ENCODE measurements around the gene ANO4.
"Not testable (repeated sequence)": the region's sequence is repeated elsewhere in the genome, so short reads cannot be mapped to it uniquely, and the experiment has no call there.

Gene ANO4

DNA sequence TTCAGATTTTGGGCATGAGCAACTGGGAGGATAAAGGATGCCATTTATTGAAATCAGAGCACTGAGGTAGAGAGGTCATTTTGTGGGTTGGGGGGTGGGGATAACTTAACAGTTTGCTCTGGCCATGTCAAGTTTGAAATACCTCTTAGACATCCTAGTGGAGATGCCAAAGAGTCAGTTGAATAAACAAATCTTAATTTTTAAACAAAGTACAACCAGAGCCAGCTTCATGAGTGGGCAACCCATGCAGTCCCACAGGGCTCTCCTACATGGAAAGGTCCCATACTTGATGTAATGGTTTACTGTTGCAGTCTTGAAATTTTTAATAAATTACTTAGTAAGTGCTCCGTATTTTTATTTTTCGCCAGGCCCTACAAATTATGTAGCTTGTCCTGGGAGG is 81.2 kb downstream of the ANO4 start:
- no peak for DNase-seq

DNA sequence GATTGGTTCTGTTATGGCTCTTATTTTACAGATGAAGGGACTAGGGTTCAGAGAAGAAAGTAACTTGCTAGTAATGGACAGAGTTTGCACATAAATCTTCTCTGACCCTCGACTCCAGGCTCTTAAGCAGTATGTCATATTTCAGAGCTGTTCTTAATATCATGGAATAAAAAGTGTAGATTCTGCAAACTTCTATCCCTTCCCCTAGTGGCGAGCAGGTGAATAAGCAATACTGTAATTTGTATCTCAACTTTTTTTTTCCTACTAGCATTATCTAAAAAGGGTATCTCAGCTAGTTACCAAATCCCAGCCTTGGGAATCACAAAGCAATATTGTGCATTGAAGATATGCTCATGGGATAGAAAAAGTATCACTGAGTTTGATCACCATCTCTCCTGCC is 83.2 kb downstream of the ANO4 start:
- no peak for DNase-seq

DNA sequence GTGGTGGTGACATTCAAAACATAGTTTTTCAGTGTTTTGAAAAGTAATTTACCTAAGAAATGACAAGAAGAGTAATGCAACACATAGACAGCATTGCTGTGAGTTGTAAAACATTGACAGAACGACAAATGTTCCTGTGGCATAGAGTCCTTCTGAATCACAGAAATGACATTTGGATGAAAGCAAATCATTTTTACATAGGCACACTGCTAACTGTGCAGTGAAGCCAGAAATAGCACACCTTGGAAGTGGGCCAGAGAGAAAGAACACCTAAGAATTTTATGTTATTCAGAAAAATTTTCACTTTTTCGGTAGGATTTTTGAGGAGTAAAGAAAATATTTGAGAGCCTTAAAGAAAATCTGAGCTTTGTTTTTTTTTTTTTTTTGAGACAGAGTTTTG is 100.6 kb downstream of the ANO4 start:
- DNase-seq, result no peak

DNA sequence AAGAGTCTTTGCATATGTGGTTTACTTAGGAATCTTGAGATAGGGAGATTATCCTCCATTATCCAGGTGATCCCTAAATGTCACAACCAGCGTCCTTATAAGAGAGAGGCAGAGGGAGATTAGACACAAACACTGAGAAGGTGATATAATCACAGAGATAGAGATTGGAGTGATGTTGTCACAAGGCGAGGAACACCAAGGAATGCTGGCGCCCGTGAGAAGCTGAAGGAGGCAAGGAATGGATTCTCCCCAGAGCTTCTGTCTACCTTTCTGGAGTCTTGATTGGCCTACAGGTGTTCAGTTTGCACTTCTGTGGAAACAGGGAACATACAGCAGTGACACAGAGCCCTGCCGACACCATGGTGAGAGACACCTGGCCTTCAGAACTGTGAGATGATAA is 101.6 kb downstream of the ANO4 start:
- DNase-seq, result no peak

GRCh38 chr12:100897240-100897639 is 102.7 kb downstream of the ANO4 start:
- peak; percentile 23 for DNase-seq

GRCh38 chr12:100899301-100899700 is 104.7 kb downstream of the ANO4 start:
- DNase-seq, result no peak

DNA sequence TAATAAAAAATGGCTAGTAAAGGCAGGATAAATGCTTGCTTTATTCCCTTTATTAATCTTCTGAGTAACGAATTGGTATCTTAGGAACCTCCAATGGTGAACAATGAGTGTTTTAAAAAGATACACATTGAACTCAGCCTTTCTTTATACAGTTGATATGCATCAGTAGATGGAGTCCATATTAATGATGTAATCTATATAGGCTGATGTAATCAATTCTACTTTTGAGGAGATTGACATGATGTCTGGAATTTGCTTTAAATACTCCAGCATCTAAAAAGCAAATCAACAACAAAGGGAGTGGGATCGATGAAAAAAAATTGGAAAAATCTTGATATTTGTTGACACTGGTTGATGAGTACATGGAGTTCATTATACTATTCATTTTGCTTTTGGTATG is 106.2 kb downstream of the ANO4 start:
- DNase-seq, result no peak

- DNase-seq, result no peak
Observed at GRCh38 chr12:100901266-100901665, 106.7 kb downstream of the ANO4 start.

DNA sequence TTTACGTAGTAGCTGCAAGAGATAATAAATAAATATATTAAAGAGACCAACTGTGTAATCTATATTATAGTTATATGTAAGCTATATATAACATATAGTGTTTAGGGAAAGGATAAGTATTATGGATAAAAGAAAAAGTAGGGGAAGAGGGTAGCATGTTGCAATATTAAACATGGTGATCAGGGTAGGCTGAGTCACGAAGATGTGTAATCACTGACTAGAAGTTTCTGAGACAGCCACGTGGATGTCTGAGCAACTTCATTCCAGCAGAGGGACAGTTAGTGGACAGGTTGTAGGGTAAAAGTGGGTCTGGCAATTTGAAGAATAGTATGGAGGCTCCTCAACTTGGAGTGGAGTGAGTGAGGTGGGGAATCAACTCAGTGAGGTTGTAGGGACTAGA is 109.7 kb downstream of the ANO4 start:
- DNase-seq, result no peak

- peak; percentile 4 for DNase-seq
Observed at GRCh38 chr12:100908501-100908900, 113.9 kb downstream of the ANO4 start.

DNA sequence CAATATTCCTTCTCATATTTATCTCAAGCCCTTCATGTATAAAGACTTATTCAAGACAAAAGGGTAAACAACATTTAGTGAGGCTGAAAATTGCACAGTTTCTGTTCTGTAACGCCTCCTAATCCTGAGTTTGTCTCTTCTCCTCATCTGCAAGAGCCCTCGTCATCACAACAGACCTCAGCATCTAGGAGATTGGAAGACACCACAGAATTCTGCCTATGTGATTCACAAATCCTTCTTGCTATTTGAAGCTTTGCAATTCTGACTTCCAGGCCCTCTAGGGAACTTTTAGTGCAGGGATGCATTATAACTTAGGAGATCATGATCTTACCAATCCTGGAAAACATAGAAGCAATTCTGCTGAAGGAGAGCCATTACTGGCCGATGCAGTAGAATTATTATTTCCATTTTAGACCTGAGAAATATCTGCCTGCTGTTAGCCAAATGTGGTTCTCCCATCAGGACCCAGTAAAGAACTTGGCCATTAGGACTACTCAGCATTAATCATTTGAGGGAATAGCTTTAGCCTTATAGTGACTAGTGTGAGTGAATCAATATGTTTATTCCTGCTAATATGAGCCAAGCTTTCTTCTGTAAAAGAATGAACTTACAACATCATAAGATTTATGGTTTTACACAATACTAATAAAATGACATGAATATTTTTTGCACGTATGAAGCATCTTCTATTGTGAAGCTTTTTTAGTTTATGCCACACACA is 119.5 kb downstream of the ANO4 start:
- DNase-seq, result no peak

- no peak for DNase-seq
Observed at GRCh38 chr12:100919116-100919515, 124.5 kb downstream of the ANO4 start.

- no peak for DNase-seq
Observed at GRCh38 chr12:100920493-100920892, 125.9 kb downstream of the ANO4 start.

DNA sequence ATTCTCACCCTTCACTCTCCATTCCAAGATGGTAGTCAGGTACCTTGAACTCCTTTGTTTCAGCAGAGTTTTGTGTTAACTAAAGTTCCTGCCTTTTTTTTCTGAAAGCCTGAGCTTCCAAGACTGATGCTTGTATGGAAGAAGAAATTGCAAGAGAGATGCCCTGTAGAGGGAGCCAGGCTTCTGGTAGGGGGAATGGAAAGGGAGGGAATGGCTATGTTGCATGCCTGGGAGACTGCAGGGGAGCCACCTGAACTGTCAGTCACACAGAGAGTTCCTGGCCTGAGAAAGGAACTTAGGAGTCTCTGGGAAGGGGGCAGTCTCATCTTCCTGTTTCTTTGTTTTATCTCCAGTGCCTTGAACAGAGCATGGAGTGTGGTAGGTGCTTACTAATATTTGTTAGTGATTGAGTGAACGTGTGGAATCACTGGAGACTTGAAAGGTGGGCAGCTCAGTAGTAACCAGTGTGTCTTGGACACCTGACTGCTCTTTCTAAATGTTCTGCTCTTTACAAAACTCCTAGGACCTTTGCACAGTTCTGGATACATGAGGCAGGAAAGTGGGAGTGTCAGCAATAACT is 132.2 kb downstream of the ANO4 start:
- no peak for DNase-seq

DNA sequence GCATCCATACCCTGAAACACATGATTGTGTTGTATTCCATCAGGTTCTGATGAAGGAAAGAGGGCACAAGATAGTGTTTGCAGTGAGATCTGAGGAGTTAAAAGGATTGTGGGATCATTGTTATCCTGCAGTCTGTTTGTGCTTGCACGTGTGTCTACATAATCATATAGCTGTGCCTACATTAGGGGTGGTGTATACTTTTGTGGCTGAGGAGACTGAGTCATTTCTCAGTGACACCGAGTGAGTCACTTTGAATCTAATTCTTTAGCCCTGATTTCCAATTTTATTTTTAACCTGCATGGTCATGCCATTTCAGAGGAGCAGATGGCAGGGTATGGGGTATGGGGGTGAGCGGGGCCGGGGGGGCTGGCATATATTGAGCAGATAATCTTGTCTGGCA is 133.2 kb downstream of the ANO4 start:
- DNase-seq, result no peak

- no peak for DNase-seq
Observed at GRCh38 chr12:100932571-100932970, 138.0 kb downstream of the ANO4 start.

DNA sequence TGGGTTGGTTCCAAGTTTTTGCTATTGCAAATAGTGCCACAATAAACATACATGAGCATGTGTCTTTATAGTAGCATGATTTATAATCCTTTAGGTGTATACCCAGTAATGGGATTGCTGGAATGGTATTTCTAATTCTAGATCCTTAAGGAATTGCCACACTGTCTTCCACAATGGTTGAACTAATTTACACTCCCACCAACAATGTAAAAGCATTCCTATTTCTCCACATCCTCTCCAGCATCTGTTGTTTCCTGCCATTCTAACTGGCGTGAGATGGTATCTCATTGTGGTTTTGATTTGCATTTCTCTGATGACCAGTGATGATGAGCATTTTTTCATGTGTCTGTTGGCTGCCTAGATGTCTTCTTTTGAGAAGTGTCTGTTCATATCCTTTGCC is 139.0 kb downstream of the ANO4 start:
- not testable (repeated sequence) for DNase-seq

GRCh38 chr12:100935929-100936328 is 141.4 kb downstream of the ANO4 start:
- DNase-seq, result no peak

DNA sequence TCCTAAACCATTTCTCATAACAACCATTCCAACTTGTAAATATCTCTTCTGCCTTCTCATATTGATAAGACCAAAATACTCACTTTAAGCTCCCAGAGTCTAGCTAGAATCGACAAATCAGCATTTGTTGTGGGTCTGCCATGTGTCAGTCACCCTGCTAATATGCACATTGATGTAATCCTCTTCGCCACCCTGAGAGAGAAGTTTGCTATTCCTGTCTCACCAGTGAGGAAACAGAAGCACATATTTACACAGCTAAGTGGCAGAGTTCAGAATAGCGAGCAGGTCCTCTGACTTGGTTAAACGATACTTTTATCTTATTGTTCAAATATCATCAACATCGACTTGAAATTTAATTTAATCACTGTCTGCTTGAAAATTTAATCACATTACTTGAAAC is 142.1 kb downstream of the ANO4 start:
- DNase-seq, result no peak

GRCh38 chr12:100940503-100940902 is 145.9 kb downstream of the ANO4 start:
- peak; percentile 87 for DNase-seq

GRCh38 chr12:100942984-100943749 is 148.6 kb downstream of the ANO4 start:
- peak; percentile 42 for DNase-seq

- DNase-seq, result no peak
Observed at GRCh38 chr12:100951756-100952155, 157.2 kb downstream of the ANO4 start.

GRCh38 chr12:100953217-100953616 is 158.6 kb downstream of the ANO4 start:
- DNase-seq, result peak; percentile 34

DNA sequence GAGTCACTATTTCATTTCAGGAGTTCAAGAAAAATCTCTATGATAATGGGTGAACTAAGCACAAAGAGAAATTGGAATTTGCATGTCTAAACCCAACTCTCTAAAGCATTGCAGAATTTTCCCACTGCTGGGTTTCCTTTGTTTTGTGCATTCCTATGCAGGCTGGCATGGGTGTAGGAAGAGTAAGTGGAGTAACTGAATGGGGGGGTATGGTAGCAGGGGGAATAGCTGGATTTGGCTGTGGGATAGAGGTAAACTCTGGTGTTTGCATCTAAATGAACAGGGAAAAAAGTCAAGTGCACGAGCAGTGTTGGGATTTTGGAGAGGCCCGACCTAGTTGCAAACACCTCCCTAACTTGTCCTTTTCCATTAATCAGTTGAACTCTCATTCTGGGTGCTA is 159.1 kb downstream of the ANO4 start:
- no peak for DNase-seq
